Fibroblast of peridontal ligament (primary cell): ENCODE measurements around the gene RSPH1.

Experiments
- DNase-seq: peaks from one replicate; pipeline ENCODE4 v3.0.0-alpha.2; 2010; ENCODE audit errors: extremely low read depth

The RSPH1 gene

GRCh38 chr21:42513985-42514882 lies 18.2 kb upstream of the RSPH1 start:
- no peak for DNase-seq

- DNase-seq, result no peak
Measured at GRCh38 chr21:42513151-42513984, 17.3 kb upstream of the RSPH1 start, which contains the start of gene SLC37A1. Gene SLC37A1 (plus strand): TSS chr21:42513852. CDS start chr21:42518455, 4,603 bp downstream.

- DNase-seq, result no peak
Measured at GRCh38 chr21:42512346-42513034, 16.5 kb upstream of the RSPH1 start.

GRCh38 chr21:42509244-42509643 lies 13.2 kb upstream of the RSPH1 start:
- no peak for DNase-seq

- no peak for DNase-seq
Measured at GRCh38 chr21:42508371-42508770, 12.3 kb upstream of the RSPH1 start.

GRCh38 chr21:42507418-42507817 lies 11.4 kb upstream of the RSPH1 start:
- no peak for DNase-seq

- no peak for DNase-seq
Measured at GRCh38 chr21:42505090-42505726, 9.2 kb upstream of the RSPH1 start.

GRCh38 chr21:42503711-42504110 lies 7.7 kb upstream of the RSPH1 start:
- DNase-seq, result no peak

GRCh38 chr21:42500736-42501135 lies 4.7 kb upstream of the RSPH1 start:
- no peak for DNase-seq

- DNase-seq, result no peak
Measured at GRCh38 chr21:42500225-42500624, 4.2 kb upstream of the RSPH1 start.

- no peak for DNase-seq
Measured at GRCh38 chr21:42499444-42500112, 3.6 kb upstream of the RSPH1 start.

- no peak for DNase-seq
Measured at GRCh38 chr21:42498012-42498411, 2.0 kb upstream of the RSPH1 start.

- no peak for DNase-seq
Measured at GRCh38 chr21:42496839-42497202, 797 bp upstream of the RSPH1 start.

GRCh38 chr21:42495765-42496119 lies 282 bp downstream of the RSPH1 start:
- DNase-seq, result no peak

GRCh38 chr21:42495027-42495426 lies 997 bp downstream of the RSPH1 start:
- DNase-seq, result no peak

GRCh38 chr21:42493109-42494060 lies 2.6 kb downstream of the RSPH1 start:
- no peak for DNase-seq

- DNase-seq, result no peak
Measured at GRCh38 chr21:42492201-42492600, 3.8 kb downstream of the RSPH1 start.

GRCh38 chr21:42491328-42491727 lies 4.7 kb downstream of the RSPH1 start:
- DNase-seq, result no peak

- DNase-seq, result no peak
Measured at GRCh38 chr21:42490720-42491119, 5.3 kb downstream of the RSPH1 start.

GRCh38 chr21:42489991-42490390 lies 6.0 kb downstream of the RSPH1 start:
- no peak for DNase-seq
